Measurements from ENCODE around the gene PLEKHA7. TPM values are rescaled to one million over a fixed set of nuclear protein-coding genes. Genes with fewer than 3 reads are reported as not detected.

PLEKHA7 gene
- total and polyA plus RNA-seq, 2 of the 8 experiments (the other 6 are each of a cell fraction or from before 2014, with no cell fraction given): 11.4 to 25.6 TPM

DNA sequence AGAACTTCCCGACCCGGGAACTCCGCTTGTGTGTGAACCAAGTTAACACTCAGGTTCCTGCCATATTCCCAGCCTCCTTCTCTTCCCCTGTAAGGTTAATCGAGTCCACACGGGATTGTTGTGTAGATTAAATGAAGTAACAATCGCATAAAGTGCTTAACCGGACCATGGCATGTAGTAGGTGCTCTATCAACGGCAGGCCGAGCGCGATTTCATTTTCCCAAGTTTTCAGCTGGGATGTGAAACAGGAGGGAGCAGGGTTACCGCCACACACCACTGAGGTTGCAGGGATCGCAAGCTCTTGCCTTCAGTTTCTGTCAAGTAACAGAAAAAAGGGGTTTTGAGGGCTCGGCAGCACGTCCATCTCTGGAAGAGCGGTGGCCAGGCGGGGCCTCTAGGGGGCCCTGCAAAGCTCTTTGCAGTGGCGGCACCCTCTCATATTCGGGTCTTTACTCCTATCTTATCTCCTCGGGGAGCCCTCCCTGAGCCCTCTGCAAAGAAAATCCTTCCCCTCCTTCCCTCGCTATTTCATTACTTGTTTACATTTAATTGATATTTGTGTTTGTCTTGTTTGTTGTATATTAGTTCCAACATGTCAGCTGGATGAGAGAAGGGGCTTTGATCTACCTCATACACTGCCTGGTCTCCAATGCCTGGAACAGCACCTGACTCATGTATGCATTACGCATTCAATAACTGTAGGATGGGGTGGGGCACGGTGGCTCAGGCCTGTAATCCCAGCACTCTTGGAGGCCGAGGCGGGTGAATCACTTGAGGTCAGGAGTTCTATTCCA, 816 bp upstream of the PLEKHA7 start (continued):
- TF ChIP-seq TEAD4 (IDR thresholded peaks at IDR 0.05; ENCODE audit: low read depth, low read length) (no peak), RBBP5 (IDR thresholded peaks at IDR 0.05; ENCODE audit: borderline replicate concordance, low read depth, low read length) (peak; percentile 75; the same call in 1 of the 2 replicates), TAF7 (optimal IDR thresholded peaks at IDR 0.05; ENCODE audit: borderline replicate concordance, low read depth, low read length) (no peak), NANOG (IDR thresholded peaks at IDR 0.05; ENCODE audit: insufficient read depth, low read depth, low read length, poor library complexity, severe bottlenecking) (no peak), RAD21 (IDR thresholded peaks at IDR 0.05 in 1 of 2, conservative IDR thresholded peaks at IDR 0.05 in 1 of 2; ENCODE audit: low read depth in 2 of 2, low read length in 2 of 2) (peak; percentile 17 to 43; a peak in 3 of 4 replicates), SAP30 (IDR thresholded peaks at IDR 0.05; ENCODE audit: insufficient read depth, insufficient replicate concordance, low read length) (peak; percentile 76), KDM4A (IDR thresholded peaks at IDR 0.05; ENCODE audit: low read depth, low read length, severe bottlenecking) (peak; percentile 65)
- TF ChIP-seq, protein P1, sequence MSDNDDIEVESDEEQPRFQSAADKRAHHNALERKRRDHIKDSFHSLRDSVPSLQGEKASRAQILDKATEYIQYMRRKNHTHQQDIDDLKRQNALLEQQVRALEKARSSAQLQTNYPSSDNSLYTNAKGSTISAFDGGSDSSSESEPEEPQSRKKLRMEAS (IDR thresholded peaks at IDR 0.05): peak; percentile 23; the same call in 1 of the 2 replicates
- TF ChIP-seq, protein P2, sequence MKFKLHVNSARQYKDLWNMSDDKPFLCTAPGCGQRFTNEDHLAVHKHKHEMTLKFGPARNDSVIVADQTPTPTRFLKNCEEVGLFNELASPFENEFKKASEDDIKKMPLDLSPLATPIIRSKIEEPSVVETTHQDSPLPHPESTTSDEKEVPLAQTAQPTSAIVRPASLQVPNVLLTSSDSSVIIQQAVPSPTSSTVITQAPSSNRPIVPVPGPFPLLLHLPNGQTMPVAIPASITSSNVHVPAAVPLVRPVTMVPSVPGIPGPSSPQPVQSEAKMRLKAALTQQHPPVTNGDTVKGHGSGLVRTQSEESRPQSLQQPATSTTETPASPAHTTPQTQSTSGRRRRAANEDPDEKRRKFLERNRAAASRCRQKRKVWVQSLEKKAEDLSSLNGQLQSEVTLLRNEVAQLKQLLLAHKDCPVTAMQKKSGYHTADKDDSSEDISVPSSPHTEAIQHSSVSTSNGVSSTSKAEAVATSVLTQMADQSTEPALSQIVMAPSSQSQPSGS (IDR thresholded peaks at IDR 0.05; ENCODE audit: low read length): no peak
- TF ChIP-seq, protein P3, sequence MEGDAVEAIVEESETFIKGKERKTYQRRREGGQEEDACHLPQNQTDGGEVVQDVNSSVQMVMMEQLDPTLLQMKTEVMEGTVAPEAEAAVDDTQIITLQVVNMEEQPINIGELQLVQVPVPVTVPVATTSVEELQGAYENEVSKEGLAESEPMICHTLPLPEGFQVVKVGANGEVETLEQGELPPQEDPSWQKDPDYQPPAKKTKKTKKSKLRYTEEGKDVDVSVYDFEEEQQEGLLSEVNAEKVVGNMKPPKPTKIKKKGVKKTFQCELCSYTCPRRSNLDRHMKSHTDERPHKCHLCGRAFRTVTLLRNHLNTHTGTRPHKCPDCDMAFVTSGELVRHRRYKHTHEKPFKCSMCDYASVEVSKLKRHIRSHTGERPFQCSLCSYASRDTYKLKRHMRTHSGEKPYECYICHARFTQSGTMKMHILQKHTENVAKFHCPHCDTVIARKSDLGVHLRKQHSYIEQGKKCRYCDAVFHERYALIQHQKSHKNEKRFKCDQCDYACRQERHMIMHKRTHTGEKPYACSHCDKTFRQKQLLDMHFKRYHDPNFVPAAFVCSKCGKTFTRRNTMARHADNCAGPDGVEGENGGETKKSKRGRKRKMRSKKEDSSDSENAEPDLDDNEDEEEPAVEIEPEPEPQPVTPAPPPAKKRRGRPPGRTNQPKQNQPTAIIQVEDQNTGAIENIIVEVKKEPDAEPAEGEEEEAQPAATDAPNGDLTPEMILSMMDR (IDR thresholded peaks at IDR 0.05; ENCODE audit: control extremely low read depth in 1 of 3, insufficient read depth in 1 of 3, low read depth in 1 of 3, low read length in 3 of 3): peak; percentile 58 to 77 (median 66)
